Muscle of leg (tissue), 11 donors: Measurements from ENCODE around the gene RBP2. TPM values are rescaled to one million over a fixed set of nuclear protein-coding genes. Genes with fewer than 3 reads are reported as not detected.

Experiments used
- DNase-seq: peaks from one replicate; pipeline ENCODE4 v3.0.0; 2013
- H3K27ac ChIP-seq: one replicate; pipeline ENCODE4 v1.5.1; 2013; ENCODE audit warnings: mild to moderate bottlenecking, low read length, control low read depth
- H3K27me3 ChIP-seq: one replicate; pipeline ENCODE4 v1.6.1; 2013; ENCODE audit warnings: low read length; ENCODE audit not compliant: control insufficient read depth, insufficient read depth
- H3K36me3 ChIP-seq: one replicate; pipeline ENCODE4 v1.6.1; 2013; ENCODE audit warnings: low read length; ENCODE audit not compliant: control insufficient read depth, insufficient read depth
- H3K4me1 ChIP-seq: one replicate; pipeline ENCODE4 v1.6.1; 2013; ENCODE audit warnings: low read length; ENCODE audit not compliant: control insufficient read depth, insufficient read depth
- H3K4me3 ChIP-seq: one replicate; pipeline ENCODE4 v1.5.1; 2013; ENCODE audit warnings: low read length, control low read depth
- H3K9me3 ChIP-seq: replicated peaks from 2 replicates; pipeline ENCODE4 v1.6.1; 2013; ENCODE audit warnings: low read depth, low read length; ENCODE audit not compliant: control insufficient read depth
- WGBS: methylation state at CpG from one replicate; pipeline ENCODE4 v1.1.5; 2013; ENCODE audit warnings: missing lambda C conversion rate; ENCODE audit not compliant: insufficient coverage; 5-methylcytosine and 5-hydroxymethylcytosine counted together
- polyA plus RNA-seq, 8 donors: library from polyadenylated mRNA; unstranded; fragments of 120-200 nt; gene quantifications; one replicate each; pipeline versions ENCODE4 v1.2.1 to v1.2.3, GENCODE V29; 2013; ENCODE audit warnings: inconsistent platforms in 1 of 8, low replicate concordance in 1 of 8; ENCODE audit not compliant: insufficient read length in 8 of 8, insufficient read depth in 1 of 8
- total RNA-seq: library from RNA; stranded (reverse); fragments of 120-200 nt; gene quantifications from one replicate; pipeline ENCODE4 v1.2.4, GENCODE V29; 2013

RBP2 gene
- total and polyA plus RNA-seq, 9 donors = 0.41 to 81.1 (median 1.4) TPM; not detected in 4

GRCh38 chr3:139518306-139518705, 42.0 kb upstream of the RBP2 start:
- WGBS = 100% methylated on average over 1 of the region's 6 CpGs
- DNase-seq = no peak
- Histone ChIP-seq H3K4me1 (peaks cover 10% of the 10 kb centered on the region), H3K4me3 (no peak overlapping the region), H3K36me3 (peaks cover 12% of the 10 kb centered on the region), H3K9me3 (no peaks in the 10 kb centered on the region), H3K27ac (peak overlapping the region; percentile 42), H3K27me3 (no peaks in the 10 kb centered on the region)

DNA sequence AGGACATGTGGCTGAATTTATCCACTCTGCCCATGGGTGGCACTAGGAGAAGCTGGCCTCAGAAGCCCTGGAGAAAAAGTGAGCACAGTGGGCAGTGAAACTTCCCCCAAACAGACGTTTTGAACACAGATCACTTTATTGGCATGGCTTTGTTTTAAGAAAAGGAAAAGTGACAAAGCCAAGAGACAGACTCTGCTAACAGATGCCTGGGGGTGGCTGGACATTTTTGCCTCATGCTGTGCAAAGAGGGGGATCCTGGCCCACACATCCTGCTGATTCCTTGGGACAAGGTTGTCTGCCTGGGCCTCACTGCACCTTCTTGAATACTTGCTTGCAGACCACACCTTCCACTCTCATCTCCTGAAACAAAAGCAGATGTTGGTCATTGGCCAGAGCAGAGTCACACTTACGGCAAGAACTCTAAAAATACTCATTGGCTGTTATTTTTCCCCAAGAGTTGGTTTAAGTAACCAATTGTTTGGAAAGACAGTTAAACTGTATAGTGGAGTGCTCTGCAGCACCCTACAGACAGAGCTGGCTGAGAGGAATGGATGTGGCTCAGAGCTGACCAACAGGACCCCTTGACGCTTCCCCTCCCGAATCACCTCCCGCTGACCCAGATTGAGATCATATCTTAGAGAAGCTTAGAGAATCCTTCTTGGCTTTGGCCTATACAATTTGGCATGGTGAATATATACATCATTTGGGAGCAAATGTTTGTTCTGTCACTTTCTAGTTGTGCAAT, 41.2 kb upstream of the RBP2 start:
- Histone ChIP-seq H3K4me3 (no peak overlapping the region), H3K27ac (peak overlapping the region; percentile 42)
- peak; percentile 83 for DNase-seq

DNA sequence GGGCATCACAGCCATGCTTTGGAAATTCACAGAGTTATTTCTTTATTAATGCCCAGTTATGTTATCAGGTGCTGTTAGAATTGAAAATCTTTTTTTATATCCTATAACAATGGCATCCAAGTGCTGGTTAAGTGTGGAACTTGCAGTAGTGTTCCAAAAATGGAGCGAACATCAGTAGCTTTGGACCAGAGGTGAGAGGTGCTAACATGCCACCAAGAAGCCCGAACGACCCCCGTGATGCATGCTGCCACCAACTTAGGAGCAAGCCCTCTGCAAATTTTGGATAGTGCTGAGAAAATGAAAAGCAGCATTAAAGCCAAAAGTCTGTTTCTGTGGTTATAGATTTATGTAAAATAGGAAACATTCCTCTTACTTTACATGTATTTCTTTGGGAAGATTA, 38.4 kb upstream of the RBP2 start:
- Histone ChIP-seq H3K9me3 (no peaks in the 10 kb centered on the region), H3K27ac (no peak overlapping the region), H3K36me3 (peaks cover 8% of the 10 kb centered on the region), H3K4me1 (peaks cover 10% of the 10 kb centered on the region), H3K4me3 (no peak overlapping the region), H3K27me3 (no peaks in the 10 kb centered on the region)
- no peak for DNase-seq
- WGBS = no CpG with 5 or more reads among the region's 4 CpGs

More for the DNA sequence above, 41.2 kb upstream of the RBP2 start:
- Histone ChIP-seq H3K36me3 (peaks cover 12% of the 10 kb centered on the region), H3K9me3 (no peaks in the 10 kb centered on the region), H3K4me1 (peaks cover 10% of the 10 kb centered on the region), H3K27me3 (no peaks in the 10 kb centered on the region)
- WGBS = no CpG with 5 or more reads among the region's 5 CpGs

- no peak overlapping the region for H3K27ac ChIP-seq
- H3K4me3 ChIP-seq = no peak overlapping the region
- no peak for DNase-seq
- no peaks in the 10 kb centered on the region for H3K27me3 ChIP-seq
- no peaks in the 10 kb centered on the region for H3K9me3 ChIP-seq
- no peaks in the 10 kb centered on the region for H3K4me1 ChIP-seq
- no CpG with 5 or more reads among the region's 1 CpG for WGBS
- H3K36me3 ChIP-seq = no peaks in the 10 kb centered on the region
These were observed 33.3 kb upstream of the RBP2 start for GRCh38 chr3:139509631-139510030.

DNA sequence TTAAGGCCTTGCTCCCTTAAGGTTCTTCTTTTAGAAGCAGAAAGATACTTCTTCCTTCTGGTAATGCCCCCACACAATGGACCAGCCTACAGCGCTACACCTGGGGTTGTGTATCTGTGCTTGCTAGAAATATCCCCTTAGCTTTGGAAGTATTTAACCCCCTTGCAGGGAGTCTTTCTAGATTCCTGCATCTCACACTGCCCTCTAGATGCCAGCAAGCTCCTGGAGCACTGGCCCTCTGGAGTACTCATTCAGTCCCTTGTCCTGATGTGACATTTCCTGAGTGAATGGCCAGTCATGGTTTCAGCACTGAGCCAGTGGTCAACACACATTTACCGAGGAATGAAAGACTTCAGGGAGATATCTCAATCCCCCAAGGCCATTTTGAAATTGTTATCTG, 30.4 kb upstream of the RBP2 start:
- Histone ChIP-seq H3K27me3 (no peaks in the 10 kb centered on the region), H3K9me3 (no peaks in the 10 kb centered on the region), H3K27ac (no peak overlapping the region), H3K4me3 (no peak overlapping the region), H3K36me3 (no peaks in the 10 kb centered on the region), H3K4me1 (no peaks in the 10 kb centered on the region)
- no CpG with 5 or more reads among the region's 2 CpGs for WGBS
- no peak for DNase-seq

GRCh38 chr3:139505829-139506386, 29.6 kb upstream of the RBP2 start:
- Histone ChIP-seq H3K27ac (no peak overlapping the region), H3K36me3 (no peaks in the 10 kb centered on the region), H3K4me1 (no peaks in the 10 kb centered on the region), H3K27me3 (no peaks in the 10 kb centered on the region), H3K4me3 (no peak overlapping the region), H3K9me3 (no peaks in the 10 kb centered on the region)
- no CpG with 5 or more reads among the region's 2 CpGs for WGBS
- DNase-seq = no peak

- WGBS = no CpG with 5 or more reads among the region's 2 CpGs
- Histone ChIP-seq H3K4me3 (no peak overlapping the region), H3K4me1 (no peaks in the 10 kb centered on the region), H3K9me3 (peaks cover 3% of the 10 kb centered on the region), H3K27ac (no peak overlapping the region), H3K27me3 (no peaks in the 10 kb centered on the region), H3K36me3 (no peaks in the 10 kb centered on the region)
- DNase-seq = no peak
These were observed 23.2 kb upstream of the RBP2 start for GRCh38 chr3:139499536-139499935.

GRCh38 chr3:139493826-139494385, 17.6 kb upstream of the RBP2 start:
- H3K4me1 ChIP-seq = peaks cover 5% of the 10 kb centered on the region
- no peaks in the 10 kb centered on the region for H3K27me3 ChIP-seq
- no peaks in the 10 kb centered on the region for H3K36me3 ChIP-seq
- no peak overlapping the region for H3K27ac ChIP-seq
- H3K4me3 ChIP-seq = no peak overlapping the region
- 91% methylated on average over 6 of the region's 6 CpGs for whole genome bisulfite sequencing
- DNase-seq = no peak
- peaks cover 3% of the 10 kb centered on the region for H3K9me3 ChIP-seq

DNA sequence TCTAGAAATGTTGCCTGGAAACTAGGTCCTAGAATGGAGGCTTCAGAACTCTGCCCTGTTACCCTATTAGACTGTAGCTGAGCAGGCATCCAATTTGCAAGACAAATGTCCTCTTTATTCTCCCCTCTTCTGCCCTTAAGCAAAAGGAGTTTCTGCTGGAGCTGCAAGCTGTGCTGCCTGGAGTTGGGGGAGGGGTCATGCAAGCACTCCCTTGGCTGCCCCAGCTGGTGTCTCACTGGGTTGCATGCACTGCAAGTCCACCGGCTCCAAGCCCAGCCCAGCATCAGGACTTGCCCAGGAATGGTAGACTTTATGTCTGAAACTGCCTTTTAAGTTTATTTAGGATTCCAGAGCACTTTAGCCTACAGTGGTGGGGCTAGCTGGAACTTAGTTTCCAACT, 15.7 kb upstream of the RBP2 start:
- no peak for DNase-seq
- Histone ChIP-seq H3K9me3 (peaks cover 5% of the 10 kb centered on the region), H3K27me3 (no peaks in the 10 kb centered on the region), H3K4me3 (no peak overlapping the region), H3K4me1 (peaks cover 5% of the 10 kb centered on the region), H3K36me3 (no peaks in the 10 kb centered on the region), H3K27ac (peak overlapping the region; percentile 31)
- no CpG with 5 or more reads among the region's 1 CpG for WGBS

DNA sequence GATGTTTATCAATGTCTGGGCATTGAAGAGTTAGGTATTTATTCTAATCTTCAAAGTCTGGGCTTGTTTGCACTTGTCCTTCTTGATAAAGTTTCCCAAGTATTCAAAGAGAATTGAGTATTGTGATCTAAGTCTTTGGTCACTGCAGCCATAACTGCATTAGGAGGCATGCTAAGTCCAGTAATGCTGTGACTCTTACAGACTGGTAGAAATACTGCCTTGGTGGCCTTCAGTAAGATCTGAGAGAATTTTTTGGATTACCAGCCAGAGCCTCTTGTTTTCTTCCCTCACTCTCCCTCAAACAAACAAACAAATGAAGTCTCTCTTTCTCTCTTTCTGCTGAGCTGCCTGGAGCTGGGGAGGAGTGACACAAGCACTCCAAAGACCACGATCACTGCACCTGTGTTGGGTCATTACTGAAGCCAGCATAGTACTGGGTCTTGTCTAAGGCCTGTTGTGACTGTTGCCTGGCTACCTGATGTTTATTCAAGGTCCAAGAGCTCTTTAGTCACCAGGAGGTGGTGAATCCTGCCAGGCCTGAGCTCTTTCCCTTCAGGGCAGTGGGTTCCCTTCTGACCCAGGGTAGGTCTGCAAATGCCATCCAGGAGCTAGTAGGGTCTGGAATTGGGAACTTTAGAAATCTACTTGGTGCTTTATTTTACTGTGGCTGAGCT, 14.8 kb upstream of the RBP2 start:
- Histone ChIP-seq H3K27me3 (no peaks in the 10 kb centered on the region), H3K27ac (peak overlapping the region; percentile 31), H3K36me3 (no peaks in the 10 kb centered on the region), H3K4me3 (no peak overlapping the region), H3K4me1 (peaks cover 5% of the 10 kb centered on the region), H3K9me3 (peaks cover 3% of the 10 kb centered on the region)
- 60% methylated on average over 1 of the region's 1 CpG for WGBS
- DNase-seq = peak; percentile 41
